A673 (cell line): ENCODE results near the gene USP36. TPM values are rescaled to one million over a fixed set of nuclear protein-coding genes. Genes with fewer than 3 reads are reported as not detected.
"Not testable (repeated sequence)": the region's sequence is repeated elsewhere in the genome, so short reads cannot be mapped to it uniquely, and the experiment has no call there.

Experiments used
- BruUV-seq: library from RNA; stranded (reverse); fragments of 400-500 nt; replicated peaks from 2 replicates; lab custom pipeline; 2021; lab: Mats Ljungman, UMichigan
- CTCF ChIA-PET: fragments of 300-600 bp; sonication (Branson Sonifier 250); formaldehyde crosslinking; loops from one replicate; lab custom pipeline; 2022; ENCODE audit warnings: antibody characterized with exemption; lab: Charles Lee
- POLR2A ChIA-PET: fragments of 300-600 bp; sonication (Branson Sonifier 250); formaldehyde crosslinking; loops from one replicate; lab custom pipeline; 2022; ENCODE audit warnings: antibody characterized with exemption; ENCODE audit not compliant: low non-redundant PET; lab: Charles Lee
- DNase-seq: peaks from one replicate; pipeline ENCODE4 v3.0.0-alpha.2; 2015; ENCODE audit warnings: low spot score
- H3K27ac ChIP-seq: fragments of 200-600 bp; sonication (generic); 2 replicates; pipeline ENCODE4 v1.5.1; 2016; ENCODE audit warnings: mixed run types, low read depth, mild to moderate bottlenecking, mixed read lengths, antibody characterized with exemption, low read length; ENCODE audit not compliant: poor library complexity, severe bottlenecking
- H3K27me3 ChIP-seq: fragments of 200-600 bp; sonication (generic); replicated peaks from 2 replicates; pipeline ENCODE4 v1.6.1; 2017; ENCODE audit warnings: mixed run types, low read depth, mild to moderate bottlenecking, mixed read lengths, antibody characterized with exemption, low read length; ENCODE audit not compliant: insufficient read depth, poor library complexity
- H3K36me3 ChIP-seq: fragments of 200-600 bp; sonication (generic); 2 replicates; pipeline ENCODE4 v1.6.1; 2016; ENCODE audit warnings: mixed run types, mild to moderate bottlenecking, mixed read lengths, antibody characterized with exemption, low read length; ENCODE audit not compliant: insufficient read depth, poor library complexity, severe bottlenecking
- H3K4me1 ChIP-seq: fragments of 200-600 bp; sonication (generic); 2 replicates; pipeline ENCODE4 v1.6.1; 2017; ENCODE audit warnings: mixed run types, mild to moderate bottlenecking, mixed read lengths, antibody characterized with exemption, low read length; ENCODE audit not compliant: insufficient read depth, poor library complexity, severe bottlenecking
- H3K4me3 ChIP-seq: fragments of 200-600 bp; sonication (generic); 2 replicates; pipeline ENCODE4 v1.5.1; 2016; ENCODE audit warnings: low read depth, mixed run types, mild to moderate bottlenecking, mixed read lengths, low read length; ENCODE audit not compliant: poor library complexity, severe bottlenecking
- H3K9me3 ChIP-seq: fragments of 200-600 bp; sonication (generic); 2 replicates; pipeline ENCODE4 v1.6.1; 2016; ENCODE audit warnings: mixed run types, low read depth, mild to moderate bottlenecking, mixed read lengths, antibody characterized with exemption, low read length; ENCODE audit not compliant: poor library complexity, severe bottlenecking
- EZH2 ChIP-seq: fragments of 200-600 bp; sonication (generic); IDR thresholded peaks from 2 replicates; pipeline ENCODE4 v1.6.1; 2017; ENCODE audit warnings: borderline replicate concordance, low read depth, mild to moderate bottlenecking, mixed read lengths, antibody characterized with exemption, low read length; ENCODE audit not compliant: poor library complexity, severe bottlenecking
- intact Hi-C: fragments of 100-400 bp; cut with micrococcal nuclease; formaldehyde crosslinking; loops from one replicate; pipeline ENCODE4 v1.10.0; 2022; ENCODE audit not compliant: unreplicated experiment
- total RNA-seq: library from RNA; stranded (reverse); gene quantifications from 2 replicates; pipeline ENCODE4 v1.2.3, GENCODE V29; 2021
- TF ChIP-seq, protein P1 (sequence below): fragments of 300-800, 200-600 bp; sonication (generic); conservative IDR thresholded peaks from 2 replicates; pipeline ENCODE4 v1.5.1; 2017; ENCODE audit warnings: low read depth, mild to moderate bottlenecking, antibody characterized with exemption, low read length, moderate library complexity, mixed read lengths

USP36 gene
- total RNA-seq, 1 experiment from 2014 or later: 74.9 TPM

GRCh38 chr17:78878871-78879527 is 38.4 kb upstream of the USP36 start:
- DNase-seq: no peak
- Histone ChIP-seq H3K4me3 (no peak overlapping the region), H3K9me3 (no peaks in the 10 kb centered on the region), H3K4me1 (peaks cover 4% of the 10 kb centered on the region), H3K27ac (no peak overlapping the region), H3K27me3 (no peaks in the 10 kb centered on the region), H3K36me3 (no peaks in the 10 kb centered on the region)
- BruUV-seq: no TSS peak
- TF ChIP-seq EZH2: no peak
- TF ChIP-seq, protein P1, sequence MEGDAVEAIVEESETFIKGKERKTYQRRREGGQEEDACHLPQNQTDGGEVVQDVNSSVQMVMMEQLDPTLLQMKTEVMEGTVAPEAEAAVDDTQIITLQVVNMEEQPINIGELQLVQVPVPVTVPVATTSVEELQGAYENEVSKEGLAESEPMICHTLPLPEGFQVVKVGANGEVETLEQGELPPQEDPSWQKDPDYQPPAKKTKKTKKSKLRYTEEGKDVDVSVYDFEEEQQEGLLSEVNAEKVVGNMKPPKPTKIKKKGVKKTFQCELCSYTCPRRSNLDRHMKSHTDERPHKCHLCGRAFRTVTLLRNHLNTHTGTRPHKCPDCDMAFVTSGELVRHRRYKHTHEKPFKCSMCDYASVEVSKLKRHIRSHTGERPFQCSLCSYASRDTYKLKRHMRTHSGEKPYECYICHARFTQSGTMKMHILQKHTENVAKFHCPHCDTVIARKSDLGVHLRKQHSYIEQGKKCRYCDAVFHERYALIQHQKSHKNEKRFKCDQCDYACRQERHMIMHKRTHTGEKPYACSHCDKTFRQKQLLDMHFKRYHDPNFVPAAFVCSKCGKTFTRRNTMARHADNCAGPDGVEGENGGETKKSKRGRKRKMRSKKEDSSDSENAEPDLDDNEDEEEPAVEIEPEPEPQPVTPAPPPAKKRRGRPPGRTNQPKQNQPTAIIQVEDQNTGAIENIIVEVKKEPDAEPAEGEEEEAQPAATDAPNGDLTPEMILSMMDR: no peak
- CTCF ChIA-PET: no interaction called here
- intact Hi-C loops: no loop called here
- POLR2A ChIA-PET: no interaction called here

DNA sequence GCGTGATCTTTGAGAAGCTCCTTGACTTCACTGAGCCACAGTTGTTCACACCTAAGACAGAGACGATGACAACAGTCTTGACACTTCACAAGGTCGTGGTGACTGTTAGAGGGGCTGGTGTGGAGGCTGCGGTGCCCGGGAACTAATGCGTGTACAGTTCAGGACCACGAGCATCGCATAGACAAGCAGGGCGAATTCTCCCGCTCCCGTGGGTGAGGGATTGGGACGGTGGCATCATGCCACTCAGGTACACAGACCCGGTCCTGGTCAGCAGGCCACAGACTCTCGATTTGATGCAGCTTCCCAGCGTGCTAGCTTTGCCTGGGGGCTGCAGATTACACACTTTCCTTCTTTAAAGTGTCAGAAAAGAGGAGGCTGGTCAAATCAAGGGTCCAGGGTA is 37.6 kb upstream of the USP36 start:
- Histone ChIP-seq H3K27ac (no peak overlapping the region), H3K4me1 (peaks cover 11% of the 10 kb centered on the region), H3K27me3 (no peaks in the 10 kb centered on the region), H3K4me3 (no peak overlapping the region), H3K9me3 (no peaks in the 10 kb centered on the region), H3K36me3 (no peaks in the 10 kb centered on the region)
- POLR2A ChIA-PET: no interaction called here
- no TSS peak for BruUV-seq
- intact Hi-C loops: no loop called here
- DNase-seq: no peak
- CTCF ChIA-PET: no interaction called here
- no peak for TF ChIP-seq EZH2
- TF ChIP-seq, protein P1: no peak

- POLR2A ChIA-PET, H3K36me3 ChIP-seq, H3K9me3 ChIP-seq, BruUV-seq, H3K27ac ChIP-seq, intact Hi-C loops, H3K4me3 ChIP-seq, DNase-seq, CTCF ChIA-PET, H3K27me3 ChIP-seq: not testable (repeated sequence)
- peaks cover 11% of the 10 kb centered on the region for H3K4me1 ChIP-seq
Measured at GRCh38 chr17:78876954-78877517, 36.4 kb upstream of the USP36 start.

DNA sequence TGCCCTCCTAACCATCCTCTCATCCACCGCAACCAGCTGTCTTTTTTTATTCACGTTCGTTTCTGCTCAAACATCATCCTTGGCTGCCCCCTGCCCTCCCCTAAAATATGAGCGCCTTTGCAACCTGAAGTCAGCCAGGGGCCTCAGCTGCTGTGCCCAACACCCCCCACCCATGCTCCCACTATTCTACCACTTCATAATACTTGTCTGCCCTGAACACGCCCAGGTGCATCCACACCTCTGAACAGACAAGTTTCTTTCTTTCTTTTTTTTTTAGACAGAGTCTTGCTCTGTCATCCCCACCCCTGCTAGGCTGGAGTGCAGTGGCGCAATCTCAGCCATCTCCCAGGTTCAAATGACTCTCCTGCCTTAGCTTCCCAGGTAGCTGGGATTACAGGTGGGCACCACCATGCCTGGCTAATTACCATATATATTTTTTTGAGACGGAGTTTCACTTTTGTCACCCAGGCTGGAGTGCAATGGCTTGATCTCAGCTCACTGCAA is 35.5 kb upstream of the USP36 start:
- H3K27ac ChIP-seq: no peak overlapping the region
- intact Hi-C loops: no loop called here

More for the DNA sequence above, 35.5 kb upstream of the USP36 start:
- Histone ChIP-seq H3K9me3 (no peaks in the 10 kb centered on the region), H3K4me3 (no peak overlapping the region), H3K27me3 (no peaks in the 10 kb centered on the region), H3K4me1 (peaks cover 11% of the 10 kb centered on the region), H3K36me3 (no peaks in the 10 kb centered on the region)
- CTCF ChIA-PET: no interaction called here
- TF ChIP-seq, protein P1: no peak
- no peak for TF ChIP-seq EZH2
- POLR2A ChIA-PET: no interaction called here
- BruUV-seq: no TSS peak
- DNase-seq: no peak
